ENCODE measurements around the gene MCC.
A peak's percentile ranks its signal among the peaks of the same experiment; 100 is the strongest.

The MCC gene

GRCh38 chr5:113487781-113488644 is at the start of gene MCC:
Gene MCC (minus strand): TSS chr5:113488453.
- H3K27me3 ChIP-seq (ENCODE audit: low read depth, low read length), result peaks cover 20% of the 10 kb centered on the region
- peaks cover 4 to 12% of the 10 kb centered on the region in 2 donors for H3K4me1 ChIP-seq (ENCODE audit: control insufficient read depth in 1 of 2, insufficient read depth in 2 of 2, low read length in 2 of 2)
- no peaks in the 10 kb centered on the region for H3K36me3 ChIP-seq (ENCODE audit: control insufficient read depth in 1 of 2, insufficient read depth in 2 of 2, low read length in 2 of 2)
- no peak within 1 kb of the TSS for H3K27ac ChIP-seq (ENCODE audit: low read length)
- H3K4me3 ChIP-seq (ENCODE audit: low read depth in 1 of 2, low read length in 2 of 2), result peak within 1 kb of the TSS; percentile 67 to 85
- H3K9me3 ChIP-seq (ENCODE audit: control insufficient read depth in 1 of 2, low read length in 2 of 2), result peaks cover 9 to 13% of the 10 kb centered on the region in 2 donors

GRCh38 chr5:113531481-113532159 is 43.4 kb upstream of the MCC start:
- no peak overlapping the region for H3K27ac ChIP-seq (ENCODE audit: low read length)
- no peaks in the 10 kb centered on the region for H3K4me1 ChIP-seq (ENCODE audit: control insufficient read depth in 1 of 2, insufficient read depth in 2 of 2, low read length in 2 of 2)
- no peaks in the 10 kb centered on the region for H3K27me3 ChIP-seq (ENCODE audit: low read depth, low read length)
- H3K9me3 ChIP-seq (ENCODE audit: control insufficient read depth in 1 of 2, low read length in 2 of 2), result peaks cover 0 to 3% of the 10 kb centered on the region in 2 donors
- peaks cover 15 to 29% of the 10 kb centered on the region in 2 donors for H3K36me3 ChIP-seq (ENCODE audit: control insufficient read depth in 1 of 2, insufficient read depth in 2 of 2, low read length in 2 of 2)
- H3K4me3 ChIP-seq (ENCODE audit: low read depth in 1 of 2, low read length in 2 of 2), result no peak overlapping the region

- Histone ChIP-seq H3K27me3 (ENCODE audit: low read depth, low read length) (no peaks in the 10 kb centered on the region), H3K27ac (ENCODE audit: low read length) (no peak overlapping the region), H3K9me3 (ENCODE audit: control insufficient read depth in 1 of 2, low read length in 2 of 2) (peaks cover 0 to 3% of the 10 kb centered on the region in 2 donors), H3K4me1 (ENCODE audit: control insufficient read depth in 1 of 2, insufficient read depth in 2 of 2, low read length in 2 of 2) (peaks cover 0 to 10% of the 10 kb centered on the region in 2 donors), H3K36me3 (ENCODE audit: control insufficient read depth in 1 of 2, insufficient read depth in 2 of 2, low read length in 2 of 2) (peaks cover 0 to 4% of the 10 kb centered on the region in 2 donors), H3K4me3 (ENCODE audit: low read depth in 1 of 2, low read length in 2 of 2) (no peak overlapping the region)
Observed at GRCh38 chr5:113527746-113528145, 39.5 kb upstream of the MCC start.

GRCh38 chr5:113526421-113526820 is 38.2 kb upstream of the MCC start:
- Histone ChIP-seq H3K27me3 (ENCODE audit: low read depth, low read length) (no peaks in the 10 kb centered on the region), H3K36me3 (ENCODE audit: control insufficient read depth in 1 of 2, insufficient read depth in 2 of 2, low read length in 2 of 2) (peaks cover 0 to 3% of the 10 kb centered on the region in 2 donors), H3K4me3 (ENCODE audit: low read depth in 1 of 2, low read length in 2 of 2) (no peak overlapping the region), H3K4me1 (ENCODE audit: control insufficient read depth in 1 of 2, insufficient read depth in 2 of 2, low read length in 2 of 2) (peaks cover 0 to 10% of the 10 kb centered on the region in 2 donors), H3K27ac (ENCODE audit: low read length) (no peak overlapping the region), H3K9me3 (ENCODE audit: control insufficient read depth in 1 of 2, low read length in 2 of 2) (peaks cover 0 to 3% of the 10 kb centered on the region in 2 donors)

GRCh38 chr5:113524927-113525326 is 36.7 kb upstream of the MCC start:
- Histone ChIP-seq H3K4me1 (ENCODE audit: control insufficient read depth in 1 of 2, insufficient read depth in 2 of 2, low read length in 2 of 2) (peaks cover 0 to 10% of the 10 kb centered on the region in 2 donors), H3K4me3 (ENCODE audit: low read depth in 1 of 2, low read length in 2 of 2) (no peak overlapping the region), H3K9me3 (ENCODE audit: control insufficient read depth in 1 of 2, low read length in 2 of 2) (no peaks in the 10 kb centered on the region), H3K27me3 (ENCODE audit: low read depth, low read length) (no peaks in the 10 kb centered on the region), H3K36me3 (ENCODE audit: control insufficient read depth in 1 of 2, insufficient read depth in 2 of 2, low read length in 2 of 2) (peaks cover 0 to 6% of the 10 kb centered on the region in 2 donors), H3K27ac (ENCODE audit: low read length) (no peak overlapping the region)

GRCh38 chr5:113523168-113523567 is 34.9 kb upstream of the MCC start:
- peaks cover 3 to 9% of the 10 kb centered on the region in 2 donors for H3K36me3 ChIP-seq (ENCODE audit: control insufficient read depth in 1 of 2, insufficient read depth in 2 of 2, low read length in 2 of 2)
- peaks cover 0 to 10% of the 10 kb centered on the region in 2 donors for H3K4me1 ChIP-seq (ENCODE audit: control insufficient read depth in 1 of 2, insufficient read depth in 2 of 2, low read length in 2 of 2)
- no peak overlapping the region for H3K27ac ChIP-seq (ENCODE audit: low read length)
- no peaks in the 10 kb centered on the region for H3K27me3 ChIP-seq (ENCODE audit: low read depth, low read length)
- no peaks in the 10 kb centered on the region for H3K9me3 ChIP-seq (ENCODE audit: control insufficient read depth in 1 of 2, low read length in 2 of 2)
- no peak overlapping the region for H3K4me3 ChIP-seq (ENCODE audit: low read depth in 1 of 2, low read length in 2 of 2)

- no peak overlapping the region for H3K4me3 ChIP-seq (ENCODE audit: low read depth in 1 of 2, low read length in 2 of 2)
- H3K4me1 ChIP-seq (ENCODE audit: control insufficient read depth in 1 of 2, insufficient read depth in 2 of 2, low read length in 2 of 2), result peaks cover 0 to 20% of the 10 kb centered on the region in 2 donors
Observed at GRCh38 chr5:113520899-113521298, 32.6 kb upstream of the MCC start.

GRCh38 chr5:113520429-113520828 is 32.2 kb upstream of the MCC start:
- H3K4me3 ChIP-seq (ENCODE audit: low read depth in 1 of 2, low read length in 2 of 2), result no peak overlapping the region

More at GRCh38 chr5:113520899-113521298, 32.6 kb upstream of the MCC start:
- no peaks in the 10 kb centered on the region for H3K27me3 ChIP-seq (ENCODE audit: low read depth, low read length)
- H3K9me3 ChIP-seq (ENCODE audit: control insufficient read depth in 1 of 2, low read length in 2 of 2), result no peaks in the 10 kb centered on the region
- H3K36me3 ChIP-seq (ENCODE audit: control insufficient read depth in 1 of 2, insufficient read depth in 2 of 2, low read length in 2 of 2), result peaks cover 12% of the 10 kb centered on the region in 2 donors
- no peak overlapping the region for H3K27ac ChIP-seq (ENCODE audit: low read length)

GRCh38 chr5:113519412-113519811 is 31.2 kb upstream of the MCC start:
- Histone ChIP-seq H3K4me1 (ENCODE audit: control insufficient read depth in 1 of 2, insufficient read depth in 2 of 2, low read length in 2 of 2) (peaks cover 3 to 18% of the 10 kb centered on the region in 2 donors), H3K27ac (ENCODE audit: low read length) (no peak overlapping the region), H3K27me3 (ENCODE audit: low read depth, low read length) (no peaks in the 10 kb centered on the region), H3K9me3 (ENCODE audit: control insufficient read depth in 1 of 2, low read length in 2 of 2) (no peaks in the 10 kb centered on the region), H3K36me3 (ENCODE audit: control insufficient read depth in 1 of 2, insufficient read depth in 2 of 2, low read length in 2 of 2) (peaks cover 12% of the 10 kb centered on the region in 2 donors), H3K4me3 (ENCODE audit: low read depth in 1 of 2, low read length in 2 of 2) (no peak overlapping the region)

More at GRCh38 chr5:113520429-113520828, 32.2 kb upstream of the MCC start:
- Histone ChIP-seq H3K9me3 (ENCODE audit: control insufficient read depth in 1 of 2, low read length in 2 of 2) (no peaks in the 10 kb centered on the region), H3K27ac (ENCODE audit: low read length) (no peak overlapping the region), H3K27me3 (ENCODE audit: low read depth, low read length) (no peaks in the 10 kb centered on the region), H3K4me1 (ENCODE audit: control insufficient read depth in 1 of 2, insufficient read depth in 2 of 2, low read length in 2 of 2) (peaks cover 0 to 23% of the 10 kb centered on the region in 2 donors), H3K36me3 (ENCODE audit: control insufficient read depth in 1 of 2, insufficient read depth in 2 of 2, low read length in 2 of 2) (peaks cover 12% of the 10 kb centered on the region in 2 donors)

- peaks cover 12% of the 10 kb centered on the region in 2 donors for H3K36me3 ChIP-seq (ENCODE audit: control insufficient read depth in 1 of 2, insufficient read depth in 2 of 2, low read length in 2 of 2)
- no peak overlapping the region for H3K4me3 ChIP-seq (ENCODE audit: low read depth in 1 of 2, low read length in 2 of 2)
- no peaks in the 10 kb centered on the region for H3K9me3 ChIP-seq (ENCODE audit: control insufficient read depth in 1 of 2, low read length in 2 of 2)
- no peaks in the 10 kb centered on the region for H3K27me3 ChIP-seq (ENCODE audit: low read depth, low read length)
- H3K4me1 ChIP-seq (ENCODE audit: control insufficient read depth in 1 of 2, insufficient read depth in 2 of 2, low read length in 2 of 2), result peaks cover 5 to 16% of the 10 kb centered on the region in 2 donors
- H3K27ac ChIP-seq (ENCODE audit: low read length), result no peak overlapping the region
Observed at GRCh38 chr5:113518884-113519283, 30.6 kb upstream of the MCC start.

GRCh38 chr5:113514289-113514635 is 26.0 kb upstream of the MCC start:
- peaks cover 5 to 16% of the 10 kb centered on the region in 2 donors for H3K4me1 ChIP-seq (ENCODE audit: control insufficient read depth in 1 of 2, insufficient read depth in 2 of 2, low read length in 2 of 2)
- H3K9me3 ChIP-seq (ENCODE audit: control insufficient read depth in 1 of 2, low read length in 2 of 2), result no peaks in the 10 kb centered on the region
- peak overlapping the region; percentile 79 for H3K27ac ChIP-seq (ENCODE audit: low read length)
- H3K4me3 ChIP-seq (ENCODE audit: low read depth in 1 of 2, low read length in 2 of 2), result peak overlapping the region; percentile 69 to 83
- peaks cover 6 to 9% of the 10 kb centered on the region in 2 donors for H3K36me3 ChIP-seq (ENCODE audit: control insufficient read depth in 1 of 2, insufficient read depth in 2 of 2, low read length in 2 of 2)
- H3K27me3 ChIP-seq (ENCODE audit: low read depth, low read length), result no peaks in the 10 kb centered on the region
